ENCODE results near the gene ITIH5.

ITIH5 gene

GRCh38 chr10:7511612-7512011, 155.2 kb downstream of the ITIH5 start:
- no peak for DNase-seq
